ENCODE measurements around the gene MACIR. TPM values are rescaled to one million over a fixed set of nuclear protein-coding genes. Genes with fewer than 3 reads are reported as not detected.

MACIR gene
- total RNA-seq, 1 experiment from 2014 or later = 4.1 TPM

DNA sequence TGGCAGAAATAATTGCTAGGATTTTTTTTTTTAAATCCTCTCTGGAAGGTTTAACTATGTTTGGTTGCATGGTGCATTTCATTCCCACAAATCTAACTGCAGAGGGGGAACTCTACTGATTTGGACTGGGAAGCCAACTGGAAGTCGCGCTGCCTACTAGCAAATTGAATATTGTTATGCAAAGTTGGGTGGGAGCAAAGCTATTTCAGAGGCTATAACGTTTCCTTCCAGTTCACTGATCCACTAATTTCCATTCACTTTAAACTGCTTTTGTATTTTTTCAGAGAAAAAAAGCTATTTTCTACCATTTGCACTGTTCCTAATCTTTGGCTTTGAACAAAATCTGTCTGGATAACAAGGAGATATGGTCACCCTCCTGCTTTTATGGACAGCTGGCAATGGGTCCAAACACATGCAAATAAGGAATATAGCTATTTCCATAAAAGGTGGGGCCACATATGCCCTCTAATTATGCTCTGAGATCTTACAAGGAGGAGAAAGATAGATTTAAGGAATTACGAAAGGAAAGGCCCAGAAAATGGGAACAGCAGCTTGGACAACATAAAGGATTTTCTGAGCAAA, 40.1 kb downstream of the MACIR start:
- no peak for DNase-seq
- H3K36me3 Mint-ChIP-seq (ENCODE audit: insufficient read depth, unreplicated experiment) = no peaks in the 10 kb centered on the region
- POLR2A ChIA-PET = no interaction called here
- no peak overlapping the region for H3K4me3 ChIP-seq (ENCODE audit: low read depth, low read length)
- no peak overlapping the region for H3K27ac Mint-ChIP-seq (ENCODE audit: unreplicated experiment)
- CTCF ChIA-PET = no interaction called here
- BruUV-seq (replicated peaks) = no TSS peak
- no peaks in the 10 kb centered on the region for H3K36me3 ChIP-seq (ENCODE audit: control insufficient read depth, insufficient read depth, low read length)
- H3K27me3 ChIP-seq (replicated peaks; ENCODE audit: control insufficient read depth, insufficient read depth, low read length) = no peaks in the 10 kb centered on the region
- intact Hi-C loops (cut with micrococcal nuclease; ENCODE audit: unreplicated experiment) = no loop called here
- no peaks in the 10 kb centered on the region for H3K4me1 ChIP-seq
- H3K9me3 ChIP-seq = no peaks in the 10 kb centered on the region
- H3K9me3 Mint-ChIP-seq (ENCODE audit: unreplicated experiment) = no peaks in the 10 kb centered on the region
- no peak overlapping the region for H3K4me3 Mint-ChIP-seq (ENCODE audit: unreplicated experiment)
- TF ChIP-seq CTCF (IDR thresholded peaks at IDR 0.05; ENCODE audit: insufficient read depth in 1 of 2, low read depth in 1 of 2, low read length in 1 of 2, severe bottlenecking in 1 of 2, unreplicated experiment in 1 of 2) = no peak
- no peaks in the 10 kb centered on the region for H3K4me1 Mint-ChIP-seq (ENCODE audit: low read depth, unreplicated experiment)
- no peaks in the 10 kb centered on the region for H3K27me3 Mint-ChIP-seq (ENCODE audit: insufficient read depth, unreplicated experiment)

- ChIA-PET CTCF (no interaction called here), POLR2A (no interaction called here)
- no peak for TF ChIP-seq CTCF (IDR thresholded peaks at IDR 0.05; ENCODE audit: insufficient read depth in 1 of 2, low read depth in 1 of 2, low read length in 1 of 2, severe bottlenecking in 1 of 2, unreplicated experiment in 1 of 2)
- Mint-ChIP-seq H3K9me3 (ENCODE audit: unreplicated experiment) (no peaks in the 10 kb centered on the region), H3K4me3 (ENCODE audit: unreplicated experiment) (no peak overlapping the region), H3K27me3 (ENCODE audit: insufficient read depth, unreplicated experiment) (no peaks in the 10 kb centered on the region), H3K4me1 (ENCODE audit: low read depth, unreplicated experiment) (no peaks in the 10 kb centered on the region), H3K36me3 (ENCODE audit: insufficient read depth, unreplicated experiment) (no peaks in the 10 kb centered on the region), H3K27ac (ENCODE audit: unreplicated experiment) (no peak overlapping the region)
- Histone ChIP-seq H3K4me3 (ENCODE audit: low read depth, low read length) (no peak overlapping the region), H3K4me1 (no peaks in the 10 kb centered on the region), H3K36me3 (ENCODE audit: control insufficient read depth, insufficient read depth, low read length) (no peaks in the 10 kb centered on the region), H3K27me3 (replicated peaks; ENCODE audit: control insufficient read depth, insufficient read depth, low read length) (no peaks in the 10 kb centered on the region), H3K9me3 (no peaks in the 10 kb centered on the region)
- no peak for DNase-seq
- intact Hi-C loops (cut with micrococcal nuclease; ENCODE audit: unreplicated experiment) = no loop called here
- no TSS peak for BruUV-seq (replicated peaks)
Observed at GRCh38 chr5:103305809-103306208, 47.2 kb downstream of the MACIR start.

- intact Hi-C loops (cut with micrococcal nuclease; ENCODE audit: unreplicated experiment) = no loop called here
- Histone ChIP-seq H3K9me3 (no peaks in the 10 kb centered on the region), H3K36me3 (ENCODE audit: control insufficient read depth, insufficient read depth, low read length) (no peaks in the 10 kb centered on the region), H3K4me1 (no peaks in the 10 kb centered on the region), H3K4me3 (ENCODE audit: low read depth, low read length) (no peak overlapping the region), H3K27me3 (replicated peaks; ENCODE audit: control insufficient read depth, insufficient read depth, low read length) (no peaks in the 10 kb centered on the region)
- no peak for DNase-seq
- POLR2A ChIA-PET = no interaction called here
- CTCF ChIA-PET = no interaction called here
- Mint-ChIP-seq H3K27me3 (ENCODE audit: insufficient read depth, unreplicated experiment) (peaks cover 3% of the 10 kb centered on the region), H3K4me3 (ENCODE audit: unreplicated experiment) (no peak overlapping the region), H3K4me1 (ENCODE audit: low read depth, unreplicated experiment) (no peaks in the 10 kb centered on the region), H3K27ac (ENCODE audit: unreplicated experiment) (no peak overlapping the region), H3K36me3 (ENCODE audit: insufficient read depth, unreplicated experiment) (no peaks in the 10 kb centered on the region), H3K9me3 (ENCODE audit: unreplicated experiment) (no peaks in the 10 kb centered on the region)
- BruUV-seq (replicated peaks) = no TSS peak
- no peak for TF ChIP-seq CTCF (IDR thresholded peaks at IDR 0.05; ENCODE audit: insufficient read depth in 1 of 2, low read depth in 1 of 2, low read length in 1 of 2, severe bottlenecking in 1 of 2, unreplicated experiment in 1 of 2)
Observed at GRCh38 chr5:103307470-103307869, 48.9 kb downstream of the MACIR start.
